Activated B cell treated with CpG ODN at 0.5 μM for 24 hours (primary cell): ENCODE results near the gene SNF8. TPM values are rescaled to one million over a fixed set of nuclear protein-coding genes. Genes with fewer than 3 reads are reported as not detected.

Experiments
- ATAC-seq: fragments of 200-7000 bp; cut with Tn5 transposase; one replicate; pipeline ENCODE4 v1.10.0; 2021; ENCODE audit warnings: low read depth, mild to moderate bottlenecking, moderate library complexity
- CTCF ChIA-PET: fragments of 350-600 bp; sonication (Branson Sonifier 250); formaldehyde crosslinking; loops from one replicate; lab custom pipeline; 2021; ENCODE audit warnings: antibody characterized with exemption; lab: Charles Lee
- POLR2A ChIA-PET: fragments of 350-600 bp; sonication (Branson Sonifier 250); formaldehyde crosslinking; loops from one replicate; lab custom pipeline; 2021; ENCODE audit warnings: antibody characterized with exemption; lab: Charles Lee
- DNase-seq: peaks from one replicate; pipeline ENCODE4 v3.0.0; 2022
- H3K27ac Mint-ChIP-seq: one replicate; pipeline ENCODE4 v1.8.0; 2020; ENCODE audit warnings: mixed read lengths
- H3K27me3 Mint-ChIP-seq: one replicate; pipeline ENCODE4 v1.8.0; 2021; ENCODE audit warnings: mixed read lengths
- H3K36me3 Mint-ChIP-seq: one replicate; pipeline ENCODE4 v1.8.0; 2021; ENCODE audit warnings: low read depth, mixed read lengths
- H3K4me1 Mint-ChIP-seq: one replicate; pipeline ENCODE4 v1.8.0; 2021; ENCODE audit warnings: mixed read lengths
- H3K4me3 Mint-ChIP-seq: one replicate; pipeline ENCODE4 v1.8.0; 2020; ENCODE audit warnings: mild to moderate bottlenecking, mixed read lengths
- H3K9me3 Mint-ChIP-seq: one replicate; pipeline ENCODE4 v1.8.0; 2020; ENCODE audit warnings: mixed read lengths
- intact Hi-C: fragments of 100-400 bp; cut with micrococcal nuclease; formaldehyde crosslinking; loops from one replicate; pipeline ENCODE4 v1.15.1; 2024
- total RNA-seq: library from RNA; stranded (reverse); gene quantifications from 2 replicates; pipeline ENCODE4 v1.2.3, GENCODE V29; 2022
- TF ChIP-seq, protein P1 (sequence below): fragments of 200-600 bp; IDR thresholded peaks from one replicate; pipeline ENCODE4 v1.8.0; 2022; ENCODE audit warnings: antibody characterized with exemption, mild to moderate bottlenecking

Gene SNF8
- total RNA-seq, 1 donor from 2014 or later, result 130 TPM

DNA sequence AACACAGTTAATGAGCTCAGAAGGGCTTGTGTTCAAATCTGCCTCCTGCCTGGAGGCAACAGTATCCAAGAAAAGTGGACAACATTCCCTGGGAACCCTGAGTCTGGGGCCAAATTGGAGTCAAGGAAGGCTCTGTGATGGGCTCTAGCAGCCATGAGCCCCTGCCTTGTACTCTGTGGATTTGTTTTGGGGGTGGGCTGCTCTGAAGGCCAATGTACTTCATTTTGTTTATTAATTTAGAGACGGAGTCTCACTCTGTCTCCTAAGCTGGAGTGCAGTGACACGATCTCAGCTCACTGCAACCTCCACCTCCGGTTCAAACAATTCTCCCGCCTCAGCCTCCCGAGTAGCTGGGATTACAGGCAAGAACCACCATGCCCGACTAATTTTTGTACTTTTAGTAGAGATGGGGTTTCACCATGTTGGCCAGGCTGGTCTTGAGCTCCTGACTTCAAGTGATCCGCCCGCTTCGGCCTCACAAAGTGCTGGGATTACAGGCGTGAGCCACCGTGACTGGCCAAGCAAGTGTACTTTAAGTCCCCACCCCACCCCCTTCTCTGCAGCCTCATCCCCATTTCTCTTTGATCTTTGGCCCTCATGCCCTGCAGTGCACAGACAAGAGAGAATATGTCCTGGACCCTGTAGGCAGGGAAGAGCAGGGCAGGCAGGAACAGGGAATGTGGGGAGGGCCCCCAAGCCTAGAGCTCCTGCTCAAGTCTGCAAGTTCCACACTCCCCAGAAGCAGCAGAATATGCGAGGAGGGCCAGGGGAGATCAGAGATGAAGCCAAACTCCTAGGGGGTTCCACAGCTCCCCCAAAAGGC is 26.4 kb upstream of the SNF8 start:
- H3K27ac Mint-ChIP-seq, result no peak overlapping the region
- DNase-seq (no peak), ATAC-seq (no peak)
- intact Hi-C loops, result no loop called here
- no peaks in the 10 kb centered on the region for H3K36me3 Mint-ChIP-seq
- TF ChIP-seq, protein P1, sequence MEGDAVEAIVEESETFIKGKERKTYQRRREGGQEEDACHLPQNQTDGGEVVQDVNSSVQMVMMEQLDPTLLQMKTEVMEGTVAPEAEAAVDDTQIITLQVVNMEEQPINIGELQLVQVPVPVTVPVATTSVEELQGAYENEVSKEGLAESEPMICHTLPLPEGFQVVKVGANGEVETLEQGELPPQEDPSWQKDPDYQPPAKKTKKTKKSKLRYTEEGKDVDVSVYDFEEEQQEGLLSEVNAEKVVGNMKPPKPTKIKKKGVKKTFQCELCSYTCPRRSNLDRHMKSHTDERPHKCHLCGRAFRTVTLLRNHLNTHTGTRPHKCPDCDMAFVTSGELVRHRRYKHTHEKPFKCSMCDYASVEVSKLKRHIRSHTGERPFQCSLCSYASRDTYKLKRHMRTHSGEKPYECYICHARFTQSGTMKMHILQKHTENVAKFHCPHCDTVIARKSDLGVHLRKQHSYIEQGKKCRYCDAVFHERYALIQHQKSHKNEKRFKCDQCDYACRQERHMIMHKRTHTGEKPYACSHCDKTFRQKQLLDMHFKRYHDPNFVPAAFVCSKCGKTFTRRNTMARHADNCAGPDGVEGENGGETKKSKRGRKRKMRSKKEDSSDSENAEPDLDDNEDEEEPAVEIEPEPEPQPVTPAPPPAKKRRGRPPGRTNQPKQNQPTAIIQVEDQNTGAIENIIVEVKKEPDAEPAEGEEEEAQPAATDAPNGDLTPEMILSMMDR, result no peak
- peaks cover 49% of the 10 kb centered on the region for H3K27me3 Mint-ChIP-seq
- H3K4me1 Mint-ChIP-seq, result no peaks in the 10 kb centered on the region
- ChIA-PET POLR2A (no interaction called here), CTCF (no interaction called here)
- no peak overlapping the region for H3K4me3 Mint-ChIP-seq
- H3K9me3 Mint-ChIP-seq, result no peaks in the 10 kb centered on the region

DNA sequence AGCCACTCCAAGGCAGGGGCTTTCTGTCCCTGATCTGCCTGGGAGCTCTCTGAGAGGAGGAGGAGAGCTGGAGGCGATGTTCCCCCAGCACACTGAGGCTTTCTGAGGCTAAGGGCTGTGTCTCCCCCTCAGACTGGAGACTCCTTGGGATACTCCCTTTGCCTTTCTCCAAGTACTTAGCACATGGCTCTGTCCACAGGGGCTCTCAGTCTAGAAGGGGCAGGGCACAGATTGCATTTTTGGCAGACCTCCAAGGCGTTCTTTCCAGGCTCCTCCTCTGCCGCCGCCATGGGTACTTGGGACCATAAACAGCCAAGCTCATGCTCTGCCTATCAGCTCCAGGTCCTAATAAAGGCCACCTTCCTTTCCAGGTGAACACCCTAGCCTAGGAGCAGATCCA is 25.6 kb upstream of the SNF8 start:
- Mint-ChIP-seq H3K9me3 (no peaks in the 10 kb centered on the region), H3K27ac (no peak overlapping the region), H3K4me1 (no peaks in the 10 kb centered on the region), H3K36me3 (no peaks in the 10 kb centered on the region), H3K4me3 (no peak overlapping the region), H3K27me3 (peaks cover 52% of the 10 kb centered on the region)
- intact Hi-C loops, result no loop called here
- ChIA-PET POLR2A (no interaction called here), CTCF (no interaction called here)
- TF ChIP-seq, protein P1, result no peak
- ATAC-seq (no peak), DNase-seq (no peak)

DNA sequence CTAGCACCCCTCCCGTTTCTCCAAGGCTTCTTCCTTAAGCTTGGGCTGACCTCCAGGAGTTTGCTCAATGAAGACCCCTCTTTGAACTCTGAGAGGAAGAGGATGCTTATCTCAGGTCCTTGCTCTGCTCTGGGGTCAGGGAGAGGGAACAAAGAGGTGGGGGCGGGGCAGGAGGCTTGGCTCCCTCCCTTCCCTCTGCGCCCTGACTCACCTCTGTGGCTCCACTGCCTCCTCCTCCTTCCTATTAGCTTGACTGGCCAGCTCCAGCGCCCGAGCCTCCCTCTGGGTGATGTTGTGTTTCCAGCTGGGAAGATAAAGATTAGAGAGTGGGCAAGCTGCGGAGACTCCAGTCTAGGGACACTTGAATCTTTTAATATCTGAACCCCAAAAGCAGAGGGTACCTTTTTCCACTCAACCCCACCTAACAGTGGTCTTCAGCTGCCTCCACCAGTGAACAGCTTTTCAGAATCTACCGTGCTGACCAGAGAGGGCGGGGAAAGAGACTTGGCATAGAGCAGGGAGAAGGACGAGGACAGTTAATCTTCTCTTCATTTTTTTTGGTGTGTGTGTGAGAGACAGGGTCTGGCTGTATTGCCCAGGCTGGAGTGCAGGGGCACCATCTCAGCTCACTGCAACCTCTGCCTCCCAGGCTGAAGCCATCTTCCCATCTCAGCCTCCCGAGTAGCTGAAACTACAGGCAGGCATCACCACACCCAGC is 17.0 kb upstream of the SNF8 start:
- Mint-ChIP-seq H3K4me3 (no peak overlapping the region), H3K27ac (no peak overlapping the region), H3K9me3 (no peaks in the 10 kb centered on the region), H3K36me3 (no peaks in the 10 kb centered on the region), H3K27me3 (peaks cover 34% of the 10 kb centered on the region), H3K4me1 (no peaks in the 10 kb centered on the region)
- POLR2A ChIA-PET, result interaction anchor here (0.6 to 0.8 kb wide), 2 partner anchors 16 to 17 kb away, joined by 3 to 7 read pairs; partner anchors contain the start of gene SNF8
- TF ChIP-seq, protein P1, result no peak
- DNase-seq (no peak), ATAC-seq (no peak)
- CTCF ChIA-PET, result no interaction called here
- intact Hi-C loops, result no loop called here

DNA sequence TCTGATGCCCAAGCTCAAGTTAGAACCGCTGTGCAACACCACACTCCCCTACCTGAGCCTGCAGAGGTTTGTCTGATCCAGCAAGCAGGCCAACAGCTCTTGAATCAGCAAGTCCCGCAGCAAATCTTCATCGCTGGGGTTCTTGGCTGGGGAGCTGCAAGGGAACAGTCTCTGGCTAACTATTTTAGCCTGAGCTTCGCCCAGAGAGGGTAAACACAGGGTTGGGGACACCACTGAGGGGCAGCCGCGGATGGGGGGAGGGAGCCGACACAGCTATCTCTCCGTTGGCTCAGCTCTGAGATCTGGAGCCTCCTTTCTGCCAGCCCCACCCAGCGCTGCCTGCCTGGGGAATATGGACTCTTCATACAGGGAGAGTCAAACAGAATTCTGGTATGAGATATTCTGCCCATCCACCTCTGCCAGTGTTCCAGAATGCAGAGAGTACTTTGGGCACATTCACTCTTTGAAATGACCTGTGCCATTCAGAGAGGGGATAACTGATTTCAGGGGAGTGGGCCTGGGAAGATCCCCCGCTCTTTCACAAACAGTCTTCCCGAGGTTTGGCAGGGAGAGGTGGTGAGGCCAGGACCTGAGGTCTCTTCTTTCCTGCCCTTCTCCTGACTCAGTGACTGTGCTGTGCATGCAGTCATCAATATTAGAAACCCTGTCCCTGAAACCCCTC is 16.3 kb upstream of the SNF8 start:
- no peak for DNase-seq
- Mint-ChIP-seq H3K4me1 (no peaks in the 10 kb centered on the region), H3K27ac (no peak overlapping the region), H3K9me3 (no peaks in the 10 kb centered on the region), H3K4me3 (no peak overlapping the region), H3K27me3 (peaks cover 30% of the 10 kb centered on the region), H3K36me3 (no peaks in the 10 kb centered on the region)
- TF ChIP-seq, protein P1, result no peak
- ChIA-PET CTCF (no interaction called here), POLR2A (interaction anchor here (0.6 kb wide), 1 partner anchor 15 kb away, joined by 7 read pairs; no protein-coding TSS in a partner anchor)
- no peak for ATAC-seq
- intact Hi-C loops, result no loop called here
